CD14-positive monocyte (primary cell): ENCODE measurements around the gene PODXL. TPM values are rescaled to one million over a fixed set of nuclear protein-coding genes. Genes with fewer than 3 reads are reported as not detected.
A peak's percentile ranks its signal among the peaks of the same experiment; 100 is the strongest.

Experiments used
- DNase-seq, 3 donors: peaks; one replicate each; pipeline ENCODE4 v3.0.0-alpha.2; 2011 to 2022
- H2AFZ ChIP-seq: 2 replicates; pipeline ENCODE4 v1.6.0; 2012; ENCODE audit warnings: mild to moderate bottlenecking, low read depth, low read length, inconsistent platforms; ENCODE audit not compliant: insufficient read depth, poor library complexity, severe bottlenecking
- H3K27ac ChIP-seq, 2 donors: 1 replicate in 1 of 2; 2 replicates in 1 of 2; pipeline ENCODE4 v1.5.1; 2012 to 2013; ENCODE audit warnings: low read length in 2 of 2, control low read depth in 1 of 2, inconsistent platforms in 1 of 2, low read depth in 1 of 2, mild to moderate bottlenecking in 1 of 2
- H3K27me3 ChIP-seq, 2 donors: one replicate each; pipeline versions ENCODE4 v1.6.0 to v1.6.1; 2011 to 2013; ENCODE audit warnings: low read length in 2 of 2; ENCODE audit not compliant: control insufficient read depth in 2 of 2, insufficient read depth in 2 of 2
- H3K36me3 ChIP-seq, 2 donors: replicated peaks in 1 of 2; 1 replicate in 1 of 2; 2 replicates in 1 of 2; pipeline versions ENCODE4 v1.5.1 to v1.6.1; 2012 to 2013; ENCODE audit warnings: low read length in 2 of 2, control low read depth in 1 of 2, inconsistent platforms in 1 of 2, mild to moderate bottlenecking in 1 of 2; ENCODE audit not compliant: insufficient read depth in 2 of 2, control insufficient read depth in 1 of 2
- H3K4me1 ChIP-seq, 2 donors: 1 replicate in 1 of 2; 2 replicates in 1 of 2; pipeline versions ENCODE4 v1.5.1 to v1.6.1; 2012 to 2013; ENCODE audit warnings: low read length in 2 of 2, control low read depth in 1 of 2, inconsistent platforms in 1 of 2, mild to moderate bottlenecking in 1 of 2, moderate library complexity in 1 of 2; ENCODE audit not compliant: insufficient read depth in 2 of 2, control insufficient read depth in 1 of 2
- H3K4me2 ChIP-seq: replicated peaks from 2 replicates; pipeline ENCODE3; 2012; ENCODE audit warnings: low read length, moderate library complexity, mild to moderate bottlenecking; ENCODE audit not compliant: poor library complexity, severe bottlenecking; ENCODE audit errors: extremely low read depth
- H3K4me3 ChIP-seq, 3 experiments: fragments of 200-600 bp in 1 of 3; sonication (generic) in 1 of 3; replicated peaks in 1 of 3; 1 replicate in 2 of 3; 2 replicates in 1 of 3; pipeline ENCODE4 v1.5.1; 2011 to 2013; ENCODE audit warnings: low read length in 3 of 3, mild to moderate bottlenecking in 3 of 3, control low read depth in 2 of 3, low read depth in 2 of 3, inconsistent platforms in 1 of 3, moderate library complexity in 1 of 3
- H3K79me2 ChIP-seq: 2 replicates; pipeline ENCODE4 v1.6.0; 2012; ENCODE audit warnings: mild to moderate bottlenecking, control low read depth, inconsistent platforms, low read length, moderate library complexity; ENCODE audit not compliant: insufficient read depth
- H3K9ac ChIP-seq: 2 replicates; pipeline ENCODE4 v1.6.0; 2017; ENCODE audit warnings: low read length, mild to moderate bottlenecking; ENCODE audit not compliant: insufficient read depth, poor library complexity, severe bottlenecking
- H3K9me3 ChIP-seq, 2 donors: replicated peaks in 1 of 2; 1 replicate in 1 of 2; 2 replicates in 1 of 2; pipeline versions ENCODE4 v1.5.1 to v1.6.1; 2012 to 2013; ENCODE audit warnings: low read length in 2 of 2, control low read depth in 1 of 2; ENCODE audit not compliant: control insufficient read depth in 1 of 2, insufficient read depth in 1 of 2
- H4K20me1 ChIP-seq: 2 replicates; pipeline ENCODE4 v1.6.0; 2012; ENCODE audit warnings: mild to moderate bottlenecking, low read length, control low read depth, moderate library complexity; ENCODE audit not compliant: insufficient read depth
- H3K27ac Mint-ChIP-seq, 7 donors: one replicate each; pipeline ENCODE4 v1.8.0; 2020; ENCODE audit warnings: mild to moderate bottlenecking in 7 of 7, mixed read lengths in 7 of 7, moderate library complexity in 6 of 7, inconsistent platforms in 2 of 7
- H3K27me3 Mint-ChIP-seq, 3 donors: one replicate each; pipeline ENCODE4 v1.8.0; 2021 to 2022; ENCODE audit warnings: low read depth in 3 of 3, mild to moderate bottlenecking in 3 of 3, mixed read lengths in 3 of 3, moderate library complexity in 3 of 3, inconsistent platforms in 1 of 3
- H3K36me3 Mint-ChIP-seq, 2 donors: one replicate each; pipeline ENCODE4 v1.8.0; 2020; ENCODE audit warnings: mixed read lengths in 2 of 2, inconsistent platforms in 1 of 2, mild to moderate bottlenecking in 1 of 2
- H3K4me1 Mint-ChIP-seq: one replicate; pipeline ENCODE4 v1.8.0; 2020; ENCODE audit warnings: mild to moderate bottlenecking, mixed read lengths
- H3K4me3 Mint-ChIP-seq, 2 donors: one replicate each; pipeline ENCODE4 v1.8.0; 2020; ENCODE audit warnings: mild to moderate bottlenecking in 2 of 2, mixed read lengths in 2 of 2, moderate library complexity in 1 of 2
- H3K9me3 Mint-ChIP-seq, 7 donors: one replicate each; pipeline ENCODE4 v1.8.0; 2020 to 2022; ENCODE audit warnings: mixed read lengths in 7 of 7, mild to moderate bottlenecking in 6 of 7, moderate library complexity in 6 of 7, inconsistent platforms in 2 of 7
- CTCF ChIP-seq: fragments of 200-600 bp; IDR thresholded peaks from one replicate; pipeline ENCODE4 v1.8.0; 2022; ENCODE audit warnings: antibody characterized with exemption, mild to moderate bottlenecking
- WGBS: methylation state at CpG from one replicate; pipeline ENCODE4 v1.1.5; 2013; ENCODE audit warnings: missing lambda C conversion rate; ENCODE audit not compliant: insufficient coverage; 5-methylcytosine and 5-hydroxymethylcytosine counted together
- intact Hi-C, 2 donors: fragments of 100-400 bp; cut with micrococcal nuclease; formaldehyde crosslinking; loops; one replicate each; pipeline versions ENCODE4 v1.15.0 to v1.15.1; 2023
- polyA plus RNA-seq, 3 donors: library from polyadenylated mRNA; depleted of rRNA in 1 of 3; unstranded in 2 of 3; stranded (reverse) in 1 of 3; fragments of 300-500 nt in 2 of 3; fragments of >200 nt in 1 of 3; fragmentation: Illumina TruSeq in 2 of 3; gene quantifications; 1 replicate in 2 of 3; 2 replicates in 1 of 3; pipeline ENCODE4 v1.2.3, GENCODE V29; 2012 to 2021

Gene PODXL
- polyA plus RNA-seq, 3 donors, result 0.20 to 0.25 TPM; not detected in 1

GRCh38 chr7:131511071-131511470 lies 45.4 kb downstream of the PODXL start:
- no peak for DNase-seq
- Histone ChIP-seq H4K20me1 (no peaks in the 10 kb centered on the region), H3K36me3 (no peaks in the 10 kb centered on the region), H3K9me3 (no peaks in the 10 kb centered on the region), H3K9ac (no peak overlapping the region), H3K27me3 (peaks cover 0 to 3% of the 10 kb centered on the region in 2 donors), H3K4me1 (peaks cover 0 to 6% of the 10 kb centered on the region in 2 donors), H2AFZ (no peak overlapping the region), H3K79me2 (no peaks in the 10 kb centered on the region), H3K27ac (no peak overlapping the region), H3K4me2 (no peak overlapping the region), H3K4me3 (no peak overlapping the region)
- intact Hi-C loops, result no loop called here
- no peak for TF ChIP-seq CTCF
- no peak overlapping the region for H3K4me3 Mint-ChIP-seq
- peak overlapping the region in 1 of 7 donors; percentile 59 for H3K27ac Mint-ChIP-seq
- H3K36me3 Mint-ChIP-seq, result no peaks in the 10 kb centered on the region
- H3K4me1 Mint-ChIP-seq, result peaks cover 12% of the 10 kb centered on the region
- WGBS, result 92% methylated on average over 9 of the region's 9 CpGs
- peaks cover 8 to 17% (median 8%) of the 10 kb centered on the region in 3 donors for H3K27me3 Mint-ChIP-seq
- H3K9me3 Mint-ChIP-seq, result peaks cover 0 to 2% (median 0%) of the 10 kb centered on the region in 7 donors

GRCh38 chr7:131509781-131510180 lies 46.6 kb downstream of the PODXL start:
- DNase-seq, result no peak
- no peak overlapping the region for H3K27ac Mint-ChIP-seq
- no peak overlapping the region for H3K4me3 Mint-ChIP-seq
- H3K27me3 ChIP-seq, result peaks cover 0 to 3% of the 10 kb centered on the region in 2 donors
- no peaks in the 10 kb centered on the region for H3K79me2 ChIP-seq
- no peaks in the 10 kb centered on the region for H4K20me1 ChIP-seq
- H3K4me1 ChIP-seq, result peaks cover 0 to 6% of the 10 kb centered on the region in 2 donors
- H3K9ac ChIP-seq, result no peak overlapping the region
- intact Hi-C loops, result loop anchor here in 1 of 2 donors (10.0 kb wide), 1 partner anchor 145 kb away; no protein-coding TSS in a partner anchor
- no peaks in the 10 kb centered on the region for H3K36me3 Mint-ChIP-seq
- no peak overlapping the region for H3K27ac ChIP-seq
- H3K4me2 ChIP-seq, result no peak overlapping the region
- no peak overlapping the region for H3K4me3 ChIP-seq
- 99% methylated on average over 6 of the region's 8 CpGs for WGBS
- H3K36me3 ChIP-seq, result no peaks in the 10 kb centered on the region
- TF ChIP-seq CTCF, result no peak
- no peak overlapping the region for H2AFZ ChIP-seq
- peaks cover 0 to 2% (median 0%) of the 10 kb centered on the region in 7 donors for H3K9me3 Mint-ChIP-seq
- H3K4me1 Mint-ChIP-seq, result peaks cover 12% of the 10 kb centered on the region
- H3K27me3 Mint-ChIP-seq, result peaks cover 6 to 17% (median 8%) of the 10 kb centered on the region in 3 donors
- no peaks in the 10 kb centered on the region for H3K9me3 ChIP-seq
